Measurements from ENCODE around the gene LARGE1.

The LARGE1 gene

GRCh38 chr22:33657670-33658069 is 262.6 kb downstream of the LARGE1 start:
- TF ChIP-seq CTCF (IDR thresholded peaks at IDR 0.05), result no peak

GRCh38 chr22:33656808-33657628 is 263.3 kb downstream of the LARGE1 start:
- no peak for TF ChIP-seq CTCF (IDR thresholded peaks at IDR 0.05)

- no peak for TF ChIP-seq CTCF (IDR thresholded peaks at IDR 0.05)
Observed at GRCh38 chr22:33654173-33654895, 265.9 kb downstream of the LARGE1 start.

- TF ChIP-seq CTCF (IDR thresholded peaks at IDR 0.05), result no peak
Observed at GRCh38 chr22:33653532-33654063, 266.7 kb downstream of the LARGE1 start.

GRCh38 chr22:33652615-33653014 is 267.7 kb downstream of the LARGE1 start:
- TF ChIP-seq CTCF (IDR thresholded peaks at IDR 0.05), result no peak

- no peak for TF ChIP-seq CTCF (IDR thresholded peaks at IDR 0.05)
Observed at GRCh38 chr22:33650244-33650643, 270.0 kb downstream of the LARGE1 start.

GRCh38 chr22:33648478-33648877 is 271.8 kb downstream of the LARGE1 start:
- no peak for TF ChIP-seq CTCF (IDR thresholded peaks at IDR 0.05)
